AG04449 (cell line): ENCODE results near the gene CFAP299.

Source experiments
- CTCF ChIA-PET: fragments of 350-600 bp; formaldehyde crosslinking; extraction: SDS; loops from one replicate; lab custom pipeline; 2021; ENCODE audit warnings: antibody characterized with exemption; lab: Yijun Ruan, JAX
- POLR2A ChIA-PET: fragments of 400-600, 350-600 bp; formaldehyde crosslinking; extraction: SDS; loops from one replicate; lab custom pipeline; 2020; ENCODE audit warnings: antibody characterized with exemption, inconsistent platforms; lab: Yijun Ruan, JAX
- DNase-seq: peaks from one replicate; pipeline ENCODE4 v3.0.0-alpha.2; 2010; ENCODE audit warnings: low read depth, low spot score
- H3K4me3 ChIP-seq: 2 replicates; pipeline ENCODE4 v1.5.1; 2011; ENCODE audit warnings: low read depth, mild to moderate bottlenecking, control low read depth, low read length
- CTCF ChIP-seq: IDR thresholded peaks from one replicate; pipeline ENCODE4 v1.5.1; 2011; ENCODE audit warnings: mild to moderate bottlenecking, moderate library complexity, low read length, control low read depth, inconsistent platforms; ENCODE audit not compliant: insufficient read depth; ENCODE audit errors: missing control alignments

Gene CFAP299

GRCh38 chr4:81007417-81007816 lies 671.9 kb downstream of the CFAP299 start:
- no peak for TF ChIP-seq CTCF
- DNase-seq: no peak
- H3K4me3 ChIP-seq: no peak overlapping the region
- ChIA-PET CTCF (interaction anchor here (1.2 kb wide), 1 partner anchor 17 kb away, joined by 4 read pairs; no protein-coding TSS in a partner anchor), POLR2A (no interaction called here)
